Hepatocyte (in vitro differentiated cells): ENCODE measurements around the gene CYP4F12. TPM values are rescaled to one million over a fixed set of nuclear protein-coding genes. Genes with fewer than 3 reads are reported as not detected.

Source experiments
- DNase-seq: peaks from one replicate; pipeline ENCODE4 v3.0.0-alpha.2; 2016; ENCODE audit warnings: low spot score
- H2AFZ ChIP-seq: fragments of 200-600 bp; sonication (generic); 2 replicates; pipeline ENCODE4 v1.6.0; 2016; ENCODE audit warnings: antibody characterized with exemption, mild to moderate bottlenecking
- H3K27ac ChIP-seq: fragments of 200-600 bp; sonication (generic); 2 replicates; pipeline ENCODE4 v1.5.1; 2016; ENCODE audit warnings: mild to moderate bottlenecking
- H3K27me3 ChIP-seq: fragments of 200-600 bp; sonication (generic); 2 replicates; pipeline ENCODE4 v1.6.1; 2016
- H3K36me3 ChIP-seq: fragments of 200-600 bp; sonication (generic); replicated peaks from 2 replicates; pipeline ENCODE4 v1.5.1; 2016; ENCODE audit warnings: low read depth; ENCODE audit not compliant: insufficient read depth
- H3K4me1 ChIP-seq: fragments of 200-600 bp; sonication (generic); 2 replicates; pipeline ENCODE4 v1.5.1; 2016; ENCODE audit warnings: mild to moderate bottlenecking, moderate library complexity; ENCODE audit not compliant: insufficient read depth
- H3K4me2 ChIP-seq: fragments of 200-600 bp; sonication (generic); 2 replicates; pipeline ENCODE4 v1.6.0; 2016
- H3K4me3 ChIP-seq: fragments of 200-600 bp; sonication (generic); 2 replicates; pipeline ENCODE4 v1.5.1; 2016; ENCODE audit warnings: mild to moderate bottlenecking
- H3K79me2 ChIP-seq: fragments of 200-600 bp; sonication (generic); 2 replicates; pipeline ENCODE4 v1.6.0; 2017; ENCODE audit warnings: mild to moderate bottlenecking
- H3K9me2 ChIP-seq: fragments of 200-600 bp; sonication (generic); replicated peaks from 2 replicates; pipeline ENCODE4 v1.6.0; 2017; ENCODE audit warnings: mild to moderate bottlenecking; ENCODE audit not compliant: insufficient read depth
- H3K9me3 ChIP-seq: fragments of 200-600 bp; sonication (generic); 2 replicates; pipeline ENCODE4 v1.5.1; 2016; ENCODE audit warnings: low read depth, mild to moderate bottlenecking
- H4K20me1 ChIP-seq: fragments of 200-600 bp; sonication (generic); 2 replicates; pipeline ENCODE4 v1.6.0; 2016; ENCODE audit warnings: mild to moderate bottlenecking; ENCODE audit not compliant: insufficient read depth, poor library complexity, severe bottlenecking
- EZH2 ChIP-seq: fragments of 200-600 bp; sonication (generic); IDR thresholded peaks from 2 replicates; pipeline ENCODE4 v1.6.1; 2016; ENCODE audit warnings: antibody characterized with exemption, mild to moderate bottlenecking, borderline replicate concordance
- EZH2phosphoT487 ChIP-seq: fragments of 200-600 bp; sonication (generic); IDR thresholded peaks from one replicate; pipeline ENCODE4 v1.6.1; 2018; ENCODE audit warnings: antibody characterized with exemption, mild to moderate bottlenecking, low read depth, moderate library complexity; ENCODE audit not compliant: unreplicated experiment, severe bottlenecking
- WGBS: methylation state at CpG from one replicate; pipeline ENCODE4 v1.1.6; 2016; ENCODE audit warnings: low lambda C conversion rate; ENCODE audit errors: missing lambda C conversion rate; 5-methylcytosine and 5-hydroxymethylcytosine counted together
- polyA plus RNA-seq: library from polyadenylated mRNA; unstranded; fragments of >200 nt; fragmentation: Nextera tagmentation; extraction: Ambion mirVana; gene quantifications from 2 replicates; pipeline ENCODE4 v1.2.1, GENCODE V29; 2016
- total RNA-seq: library from RNA; depleted of rRNA; stranded (reverse); fragments of >200 nt; gene quantifications from 2 replicates; pipeline ENCODE4 v1.2.3, GENCODE V29; 2014
- TF ChIP-seq, protein P1 (sequence below): fragments of 200-600 bp; sonication (generic); IDR thresholded peaks from 2 replicates; pipeline ENCODE4 v1.5.1; 2016; ENCODE audit warnings: antibody characterized with exemption, mild to moderate bottlenecking; ENCODE audit not compliant: poor library complexity

Gene CYP4F12
- total and polyA plus RNA-seq, 2 experiments from 2014 or later: 3.1 to 3.8 TPM

DNA sequence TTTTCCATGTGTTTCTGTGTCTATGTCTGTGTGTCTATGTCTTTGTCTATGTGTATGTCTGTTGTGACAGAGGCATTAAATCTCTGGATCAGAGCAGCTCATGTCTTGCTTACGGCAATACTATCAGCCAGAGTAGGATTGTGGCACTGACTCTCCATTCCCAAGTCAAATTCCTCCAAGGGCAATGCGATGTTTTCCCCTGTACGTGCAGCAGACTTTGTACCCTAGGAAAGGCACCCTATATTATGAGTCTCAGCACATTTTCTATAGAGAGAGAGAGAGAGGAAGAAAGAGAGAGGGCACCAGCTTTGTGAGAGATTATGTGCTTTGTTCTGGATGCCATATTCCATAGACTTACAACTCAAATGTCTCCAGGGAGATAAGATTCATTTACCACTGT, 21.1 kb upstream of the CYP4F12 start:
- H3K27ac ChIP-seq: no peak overlapping the region
- H4K20me1 ChIP-seq: no peaks in the 10 kb centered on the region
- H3K4me3 ChIP-seq: no peak overlapping the region
- TF ChIP-seq, protein P1, sequence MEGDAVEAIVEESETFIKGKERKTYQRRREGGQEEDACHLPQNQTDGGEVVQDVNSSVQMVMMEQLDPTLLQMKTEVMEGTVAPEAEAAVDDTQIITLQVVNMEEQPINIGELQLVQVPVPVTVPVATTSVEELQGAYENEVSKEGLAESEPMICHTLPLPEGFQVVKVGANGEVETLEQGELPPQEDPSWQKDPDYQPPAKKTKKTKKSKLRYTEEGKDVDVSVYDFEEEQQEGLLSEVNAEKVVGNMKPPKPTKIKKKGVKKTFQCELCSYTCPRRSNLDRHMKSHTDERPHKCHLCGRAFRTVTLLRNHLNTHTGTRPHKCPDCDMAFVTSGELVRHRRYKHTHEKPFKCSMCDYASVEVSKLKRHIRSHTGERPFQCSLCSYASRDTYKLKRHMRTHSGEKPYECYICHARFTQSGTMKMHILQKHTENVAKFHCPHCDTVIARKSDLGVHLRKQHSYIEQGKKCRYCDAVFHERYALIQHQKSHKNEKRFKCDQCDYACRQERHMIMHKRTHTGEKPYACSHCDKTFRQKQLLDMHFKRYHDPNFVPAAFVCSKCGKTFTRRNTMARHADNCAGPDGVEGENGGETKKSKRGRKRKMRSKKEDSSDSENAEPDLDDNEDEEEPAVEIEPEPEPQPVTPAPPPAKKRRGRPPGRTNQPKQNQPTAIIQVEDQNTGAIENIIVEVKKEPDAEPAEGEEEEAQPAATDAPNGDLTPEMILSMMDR: no peak
- TF ChIP-seq EZH2 (no peak), EZH2phosphoT487 (no peak)
- 67% methylated on average over 3 of the region's 3 CpGs for WGBS
- H3K79me2 ChIP-seq: no peaks in the 10 kb centered on the region
- H3K36me3 ChIP-seq: no peaks in the 10 kb centered on the region
- H3K9me2 ChIP-seq: no peaks in the 10 kb centered on the region
- no peak for DNase-seq
- no peak overlapping the region for H3K4me2 ChIP-seq
- no peak overlapping the region for H2AFZ ChIP-seq
- no peaks in the 10 kb centered on the region for H3K9me3 ChIP-seq
- H3K4me1 ChIP-seq: no peaks in the 10 kb centered on the region
- no peaks in the 10 kb centered on the region for H3K27me3 ChIP-seq

DNA sequence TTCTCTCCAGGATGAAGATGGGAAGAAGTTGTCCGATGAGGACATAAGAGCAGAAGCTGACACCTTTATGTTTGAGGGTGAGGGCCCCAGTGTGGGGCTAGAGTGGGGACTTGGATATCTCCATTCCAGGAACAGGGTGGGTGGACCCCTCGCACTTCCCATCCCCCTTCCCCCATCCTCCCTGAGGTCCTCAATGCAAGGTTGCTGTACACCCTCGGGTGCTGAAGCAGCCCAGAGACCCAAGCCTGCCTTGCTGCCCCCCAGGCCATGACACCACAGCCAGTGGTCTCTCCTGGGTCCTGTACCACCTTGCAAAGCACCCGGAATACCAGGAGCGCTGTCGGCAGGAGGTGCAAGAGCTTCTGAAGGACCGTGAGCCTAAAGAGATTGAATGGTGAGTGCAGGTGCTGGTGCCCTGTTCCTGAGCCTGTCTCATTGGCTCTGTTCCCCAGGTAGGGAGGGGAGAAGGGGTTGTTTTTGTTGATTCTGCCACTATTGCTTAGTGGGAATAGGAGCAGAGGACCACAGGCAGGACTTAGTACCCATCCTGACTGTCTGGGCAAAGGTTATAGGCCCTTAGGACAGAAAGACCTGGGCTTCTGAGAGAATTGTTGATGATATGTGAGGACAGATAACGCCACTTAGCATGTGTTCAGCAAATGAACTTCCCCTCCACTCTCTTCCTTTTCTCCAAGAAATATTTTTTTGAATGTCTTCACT, 20.2 kb upstream of the CYP4F12 start:
- no peak overlapping the region for H2AFZ ChIP-seq
- H3K4me1 ChIP-seq: no peaks in the 10 kb centered on the region
- no peak overlapping the region for H3K4me3 ChIP-seq
- H3K9me3 ChIP-seq: no peaks in the 10 kb centered on the region
- no peak for DNase-seq
- no peaks in the 10 kb centered on the region for H3K36me3 ChIP-seq
- TF ChIP-seq EZH2 (no peak), EZH2phosphoT487 (no peak)
- TF ChIP-seq, protein P1: no peak
- WGBS: 71% methylated on average over 8 of the region's 8 CpGs
- no peak overlapping the region for H3K4me2 ChIP-seq
- no peaks in the 10 kb centered on the region for H4K20me1 ChIP-seq
- no peaks in the 10 kb centered on the region for H3K27me3 ChIP-seq
- no peaks in the 10 kb centered on the region for H3K79me2 ChIP-seq
- H3K9me2 ChIP-seq: no peaks in the 10 kb centered on the region
- H3K27ac ChIP-seq: no peak overlapping the region

DNA sequence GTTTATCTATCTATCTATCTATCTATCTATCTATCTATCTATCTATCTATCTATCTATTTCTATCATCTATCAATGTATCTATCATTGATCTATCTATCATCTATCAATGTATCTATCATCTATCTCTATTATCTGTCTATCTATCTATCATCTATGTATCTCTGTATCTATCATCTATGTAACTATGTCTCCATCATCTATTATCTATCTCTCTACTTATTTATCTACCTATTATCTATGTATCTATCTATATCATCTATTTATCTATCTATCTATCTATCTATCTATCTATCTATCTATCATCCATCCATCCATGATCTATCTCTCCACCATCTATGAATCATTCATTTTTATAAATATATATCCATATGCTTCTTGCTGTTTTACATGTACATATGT, 16.4 kb upstream of the CYP4F12 start:
- H3K4me3 ChIP-seq: no peak overlapping the region
- H3K79me2 ChIP-seq: no peaks in the 10 kb centered on the region
- no peak overlapping the region for H3K27ac ChIP-seq
- H4K20me1 ChIP-seq: no peaks in the 10 kb centered on the region
- H3K4me1 ChIP-seq: no peaks in the 10 kb centered on the region
- TF ChIP-seq EZH2phosphoT487 (no peak), EZH2 (no peak)
- TF ChIP-seq, protein P1: no peak
- H3K36me3 ChIP-seq: no peaks in the 10 kb centered on the region
- DNase-seq: no peak
- H3K4me2 ChIP-seq: no peak overlapping the region
- no peaks in the 10 kb centered on the region for H3K9me2 ChIP-seq
- H3K9me3 ChIP-seq: no peaks in the 10 kb centered on the region
- H3K27me3 ChIP-seq: no peaks in the 10 kb centered on the region
- H2AFZ ChIP-seq: no peak overlapping the region

DNA sequence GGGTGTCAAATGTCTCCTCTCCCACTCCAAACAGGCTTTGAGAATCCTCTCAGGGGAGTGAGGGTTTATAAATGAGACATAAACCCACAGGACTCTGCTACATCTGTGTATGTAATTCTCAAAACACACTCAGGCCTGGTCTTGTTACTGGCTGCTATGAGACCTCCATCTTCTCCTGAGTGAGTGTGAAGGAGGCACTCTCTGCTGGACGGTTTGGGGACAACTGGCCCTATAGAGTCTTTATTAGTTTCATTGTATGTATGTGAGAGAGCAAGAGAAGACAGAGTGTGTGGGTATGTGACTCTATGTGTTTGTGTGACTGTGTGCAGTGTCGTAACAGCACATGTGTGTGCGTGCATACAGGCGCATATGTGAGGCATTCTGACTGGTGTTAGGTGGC, 9.6 kb upstream of the CYP4F12 start:
- DNase-seq: no peak
- Histone ChIP-seq H3K79me2 (no peaks in the 10 kb centered on the region), H3K36me3 (no peaks in the 10 kb centered on the region), H3K4me1 (no peaks in the 10 kb centered on the region), H3K4me3 (no peak overlapping the region), H3K4me2 (no peak overlapping the region), H3K9me2 (no peaks in the 10 kb centered on the region), H4K20me1 (no peaks in the 10 kb centered on the region), H3K27ac (no peak overlapping the region), H2AFZ (no peak overlapping the region), H3K9me3 (no peaks in the 10 kb centered on the region), H3K27me3 (no peaks in the 10 kb centered on the region)
- TF ChIP-seq EZH2 (no peak), EZH2phosphoT487 (no peak)
- TF ChIP-seq, protein P1: no peak
- 71% methylated on average over 4 of the region's 4 CpGs for WGBS
